Activated CD8-positive, alpha-beta T cell treated with anti-CD3 and anti-CD28 coated beads, Interleukin-2, amount 10 ng/mL, durations not matched to agents 7 days and 5 days (primary cell): Measurements from ENCODE around the gene FHIT. TPM values are rescaled to one million over a fixed set of nuclear protein-coding genes. Genes with fewer than 3 reads are reported as not detected.

Source experiments
- ATAC-seq: fragments of 150-1000 bp; cut with Tn5 transposase; one replicate; pipeline ENCODE4 v1.10.0; 2021; ENCODE audit warnings: moderate library complexity
- CTCF ChIA-PET: fragments of 350-600 bp; sonication (Branson Sonifier 250); formaldehyde crosslinking; loops from one replicate; lab custom pipeline; 2021; ENCODE audit warnings: antibody characterized with exemption; lab: Charles Lee
- POLR2A ChIA-PET: fragments of 350-600 bp; sonication (Branson Sonifier 250); formaldehyde crosslinking; loops from one replicate; lab custom pipeline; 2021; ENCODE audit warnings: antibody characterized with exemption; lab: Charles Lee
- DNase-seq: peaks from one replicate; pipeline ENCODE4 v3.0.0-alpha.2; 2020
- H3K27ac Mint-ChIP-seq: one replicate; pipeline ENCODE4 v1.8.0; 2021; ENCODE audit warnings: mild to moderate bottlenecking, mixed read lengths
- H3K27me3 Mint-ChIP-seq: one replicate; pipeline ENCODE4 v1.8.0; 2021; ENCODE audit warnings: low read depth, mixed read lengths
- H3K36me3 Mint-ChIP-seq: one replicate; pipeline ENCODE4 v1.8.0; 2021; ENCODE audit warnings: low read depth, mixed read lengths
- H3K4me1 Mint-ChIP-seq: one replicate; pipeline ENCODE4 v1.8.0; 2021; ENCODE audit warnings: low read depth, mixed read lengths
- H3K4me3 Mint-ChIP-seq: one replicate; pipeline ENCODE4 v1.8.0; 2021; ENCODE audit warnings: mild to moderate bottlenecking, mixed read lengths
- H3K9me3 Mint-ChIP-seq: one replicate; pipeline ENCODE4 v1.8.0; 2022; ENCODE audit warnings: mixed read lengths; ENCODE audit not compliant: insufficient read depth
- total RNA-seq, 2 experiments: library from RNA; stranded (reverse); gene quantifications; one replicate each; pipeline ENCODE4 v1.2.3, GENCODE V29; 2021

FHIT gene
- total RNA-seq, 2 experiments from 2014 or later: 4.8 TPM

GRCh38 chr3:60056404-60056803 lies 1194.8 kb downstream of the FHIT start:
- ChIA-PET CTCF (interaction anchor here (1.6 kb wide), 1 partner anchor 23 kb away, joined by 5 read pairs; no protein-coding TSS in a partner anchor), POLR2A (interaction anchor here (0.5 kb wide), 1 partner anchor 1573 kb away, joined by 3 read pairs; no protein-coding TSS in a partner anchor)
- peaks cover 23% of the 10 kb centered on the region for H3K9me3 Mint-ChIP-seq
- DNase-seq: no peak
- H3K36me3 Mint-ChIP-seq: peaks cover 36% of the 10 kb centered on the region
- no peak overlapping the region for H3K27ac Mint-ChIP-seq
- H3K4me3 Mint-ChIP-seq: no peak overlapping the region
- H3K27me3 Mint-ChIP-seq: no peaks in the 10 kb centered on the region
- peaks cover 40% of the 10 kb centered on the region for H3K4me1 Mint-ChIP-seq
- no peak for ATAC-seq

DNA sequence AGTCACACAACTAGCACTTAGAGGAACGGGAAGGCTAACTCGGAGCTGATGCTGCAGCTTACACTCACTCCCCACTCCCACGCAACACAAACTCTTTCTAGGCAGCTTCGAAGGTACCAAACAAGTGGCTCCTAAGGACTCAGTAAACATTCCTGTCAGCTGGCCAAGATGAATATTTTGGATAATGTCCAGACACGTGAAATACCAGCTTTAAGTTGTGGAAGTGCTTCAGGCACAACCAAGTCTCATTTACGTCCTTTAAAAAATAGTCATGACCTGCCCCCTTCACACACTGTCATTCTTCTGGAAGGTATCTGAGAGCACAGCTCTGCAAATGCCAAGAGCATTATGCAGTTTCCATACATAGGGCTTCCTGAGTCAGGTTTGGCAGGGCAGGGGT lies 1195.5 kb downstream of the FHIT start:
- Mint-ChIP-seq H3K27me3 (no peaks in the 10 kb centered on the region), H3K4me3 (no peak overlapping the region), H3K9me3 (peaks cover 24% of the 10 kb centered on the region), H3K36me3 (peaks cover 42% of the 10 kb centered on the region), H3K27ac (no peak overlapping the region), H3K4me1 (peaks cover 40% of the 10 kb centered on the region)
- POLR2A ChIA-PET: no interaction called here
- DNase-seq (no peak), ATAC-seq (no peak)
- CTCF ChIA-PET: interaction anchor here (0.8 to 1.1 kb wide), 2 partner anchors 10 to 31 kb away, joined by 3 read pairs; no protein-coding TSS in a partner anchor

- DNase-seq (no peak), ATAC-seq (no peak)
- H3K4me3 Mint-ChIP-seq: no peak overlapping the region
- H3K4me1 Mint-ChIP-seq: peaks cover 48% of the 10 kb centered on the region
- H3K36me3 Mint-ChIP-seq: peaks cover 52% of the 10 kb centered on the region
- H3K27ac Mint-ChIP-seq: no peak overlapping the region
- ChIA-PET POLR2A (no interaction called here), CTCF (no interaction called here)
- no peaks in the 10 kb centered on the region for H3K27me3 Mint-ChIP-seq
- H3K9me3 Mint-ChIP-seq: peaks cover 23% of the 10 kb centered on the region
Measured at GRCh38 chr3:60053526-60054265, 1197.6 kb downstream of the FHIT start.

DNA sequence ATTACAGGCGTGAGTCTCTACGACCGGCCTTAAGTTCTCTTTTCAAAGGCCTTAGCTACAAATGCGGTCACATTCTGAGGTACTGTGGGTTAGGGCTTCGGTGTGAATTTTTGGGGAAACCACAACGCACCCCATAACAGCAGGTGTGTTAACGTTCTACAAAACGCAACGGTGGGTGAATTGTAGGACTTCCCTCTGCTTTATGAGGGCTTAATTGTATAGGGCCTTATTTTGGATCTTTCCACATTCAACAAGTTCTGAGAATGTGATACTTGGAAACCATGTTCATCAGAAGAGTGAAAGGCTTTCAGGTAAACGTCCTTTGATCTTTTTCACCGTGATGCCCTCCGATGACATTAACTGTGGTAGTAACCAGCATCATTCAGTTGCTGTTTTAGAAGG lies 1202.8 kb downstream of the FHIT start:
- ATAC-seq: peak; percentile 92

GRCh38 chr3:60047426-60048200 lies 1203.6 kb downstream of the FHIT start:
- Mint-ChIP-seq H3K36me3 (peaks cover 71% of the 10 kb centered on the region), H3K9me3 (peaks cover 39% of the 10 kb centered on the region), H3K27ac (peak overlapping the region; percentile 92), H3K4me3 (peak overlapping the region; percentile 39), H3K27me3 (no peaks in the 10 kb centered on the region), H3K4me1 (peaks cover 48% of the 10 kb centered on the region)
- ChIA-PET POLR2A (interaction anchor here (1.0 to 1.4 kb wide), 3 partner anchors 8 to 37 kb away, joined by 3 read pairs; no protein-coding TSS in a partner anchor), CTCF (interaction anchor here (1.1 to 1.4 kb wide), 3 partner anchors 19 to 142 kb away, joined by 3 read pairs; no protein-coding TSS in a partner anchor)
- DNase-seq (peak; percentile 33), ATAC-seq (peak; percentile 34)

More for the DNA sequence above, 1202.8 kb downstream of the FHIT start:
- peak overlapping the region; percentile 92 for H3K27ac Mint-ChIP-seq
- H3K4me1 Mint-ChIP-seq: peaks cover 54% of the 10 kb centered on the region
- DNase-seq: peak; percentile 72
- ChIA-PET POLR2A (interaction anchor here (1.0 to 1.4 kb wide), 4 partner anchors 9 to 38 kb away, joined by 3 read pairs; no protein-coding TSS in a partner anchor), CTCF (interaction anchor here (0.6 to 1.4 kb wide), 3 partner anchors 19 to 467 kb away, joined by 3 read pairs; no protein-coding TSS in a partner anchor)
- peaks cover 35% of the 10 kb centered on the region for H3K9me3 Mint-ChIP-seq
- H3K4me3 Mint-ChIP-seq: peak overlapping the region; percentile 39
- peaks cover 75% of the 10 kb centered on the region for H3K36me3 Mint-ChIP-seq
- no peaks in the 10 kb centered on the region for H3K27me3 Mint-ChIP-seq

DNA sequence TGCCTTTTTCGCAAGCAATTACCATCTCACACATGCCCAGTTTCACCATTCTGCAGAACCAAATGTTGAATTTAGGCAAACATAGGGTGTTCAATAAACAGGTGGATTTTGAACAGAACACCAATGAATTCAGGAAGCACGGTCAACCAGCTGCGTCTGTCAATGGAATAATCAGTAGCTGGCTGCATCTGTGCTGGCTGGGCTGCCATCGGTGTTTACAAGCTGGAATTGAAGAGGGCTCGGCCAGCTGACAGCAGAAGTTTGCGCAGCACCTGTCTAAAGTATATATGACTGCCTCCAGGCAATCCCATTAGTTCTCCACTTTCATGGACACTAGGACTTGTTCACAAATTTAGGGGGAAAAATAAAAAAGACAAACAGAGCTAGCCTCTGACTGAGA lies 1205.0 kb downstream of the FHIT start:
- ChIA-PET POLR2A (no interaction called here), CTCF (interaction anchor here (1.1 kb wide), 1 partner anchor 143 kb away, joined by 3 read pairs; no protein-coding TSS in a partner anchor)
- ATAC-seq (no peak), DNase-seq (no peak)
- Mint-ChIP-seq H3K4me1 (peaks cover 42% of the 10 kb centered on the region), H3K27ac (no peak overlapping the region), H3K4me3 (no peak overlapping the region), H3K36me3 (peaks cover 61% of the 10 kb centered on the region), H3K27me3 (no peaks in the 10 kb centered on the region), H3K9me3 (peaks cover 34% of the 10 kb centered on the region)

GRCh38 chr3:60045686-60046085 lies 1205.6 kb downstream of the FHIT start:
- Mint-ChIP-seq H3K4me1 (peaks cover 42% of the 10 kb centered on the region), H3K27ac (no peak overlapping the region), H3K27me3 (no peaks in the 10 kb centered on the region), H3K36me3 (peaks cover 57% of the 10 kb centered on the region), H3K4me3 (no peak overlapping the region), H3K9me3 (peaks cover 36% of the 10 kb centered on the region)
- DNase-seq: no peak
- POLR2A ChIA-PET: no interaction called here
- CTCF ChIA-PET: no interaction called here
- ATAC-seq: no peak

GRCh38 chr3:60036803-60037202 lies 1214.4 kb downstream of the FHIT start:
- Mint-ChIP-seq H3K36me3 (peaks cover 14% of the 10 kb centered on the region), H3K4me3 (no peak overlapping the region), H3K4me1 (peaks cover 6% of the 10 kb centered on the region), H3K27ac (no peak overlapping the region), H3K9me3 (peaks cover 5% of the 10 kb centered on the region), H3K27me3 (no peaks in the 10 kb centered on the region)
- DNase-seq: no peak
- ChIA-PET CTCF (no interaction called here), POLR2A (no interaction called here)
- ATAC-seq: no peak

DNA sequence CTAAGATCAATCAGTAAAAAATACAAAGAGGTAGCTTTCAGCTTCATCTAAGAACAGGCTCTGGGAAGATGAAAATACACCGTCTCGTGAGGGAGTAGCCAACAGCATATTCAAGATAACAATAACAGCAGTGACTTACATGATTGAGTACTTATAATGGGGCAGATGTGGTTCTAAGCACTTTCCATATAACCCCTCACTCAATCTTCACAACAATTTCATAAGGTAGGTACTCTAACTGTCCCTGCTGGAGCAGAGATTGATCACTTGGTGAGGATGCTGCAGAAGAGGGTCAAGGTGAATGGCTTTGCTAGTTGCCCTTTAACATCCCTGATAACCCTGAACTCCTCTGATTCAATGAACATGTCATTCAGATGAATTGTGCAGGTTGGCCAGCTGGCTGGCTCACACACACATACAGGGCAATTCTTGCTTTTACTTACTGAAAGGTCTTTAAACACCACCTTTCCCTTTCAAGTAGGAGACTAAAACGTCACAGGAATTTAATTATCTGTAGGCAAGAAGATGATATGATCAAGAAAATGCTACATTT lies 1217.3 kb downstream of the FHIT start:
- Mint-ChIP-seq H3K27ac (peak overlapping the region; percentile 17), H3K9me3 (no peaks in the 10 kb centered on the region), H3K4me1 (peaks cover 6% of the 10 kb centered on the region), H3K36me3 (peaks cover 15% of the 10 kb centered on the region), H3K27me3 (no peaks in the 10 kb centered on the region), H3K4me3 (no peak overlapping the region)
- ChIA-PET POLR2A (no interaction called here), CTCF (no interaction called here)
- ATAC-seq (no peak), DNase-seq (no peak)

GRCh38 chr3:60030982-60031381 lies 1220.3 kb downstream of the FHIT start:
- DNase-seq (no peak), ATAC-seq (no peak)
- Mint-ChIP-seq H3K27me3 (no peaks in the 10 kb centered on the region), H3K27ac (no peak overlapping the region), H3K4me3 (no peak overlapping the region), H3K36me3 (peaks cover 16% of the 10 kb centered on the region), H3K9me3 (no peaks in the 10 kb centered on the region), H3K4me1 (peaks cover 8% of the 10 kb centered on the region)
- POLR2A ChIA-PET: no interaction called here
- CTCF ChIA-PET: no interaction called here

DNA sequence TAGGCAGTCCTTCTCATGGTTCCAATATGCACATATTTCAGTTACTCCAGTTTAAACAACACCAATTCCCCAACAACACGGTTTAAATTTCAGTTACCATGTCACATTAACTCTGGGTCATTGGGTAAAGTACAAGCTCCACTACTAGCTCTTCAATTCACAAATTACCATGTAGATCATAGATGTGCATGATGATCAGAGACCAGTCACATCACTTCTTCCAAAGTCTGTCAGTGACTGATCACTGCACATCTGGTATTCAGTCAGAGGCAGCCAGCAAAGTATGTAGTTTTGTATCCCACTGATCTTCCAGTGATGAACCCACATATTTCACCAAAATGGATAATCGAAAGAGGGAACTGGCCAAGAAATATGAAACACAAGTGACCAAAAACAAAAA lies 1223.0 kb downstream of the FHIT start:
- H3K27ac Mint-ChIP-seq: no peak overlapping the region
- H3K9me3 Mint-ChIP-seq: no peaks in the 10 kb centered on the region
- POLR2A ChIA-PET: interaction anchor here (0.6 kb wide), 1 partner anchor 10 kb away, joined by 6 read pairs; no protein-coding TSS in a partner anchor
- DNase-seq (no peak), ATAC-seq (no peak)
- CTCF ChIA-PET: interaction anchor here (0.9 kb wide), 1 partner anchor 15 kb away, joined by 3 read pairs; no protein-coding TSS in a partner anchor
- peaks cover 13% of the 10 kb centered on the region for H3K4me1 Mint-ChIP-seq
- H3K27me3 Mint-ChIP-seq: no peaks in the 10 kb centered on the region
- peaks cover 8% of the 10 kb centered on the region for H3K36me3 Mint-ChIP-seq
- no peak overlapping the region for H3K4me3 Mint-ChIP-seq
